Osteocyte (in vitro differentiated cells): ENCODE measurements around the gene CHST11. TPM values are rescaled to one million over a fixed set of nuclear protein-coding genes. Genes with fewer than 3 reads are reported as not detected.

Source experiments
- DNase-seq: peaks from one replicate; pipeline ENCODE4 v3.0.0; 2021; ENCODE audit warnings: mixed read lengths; ENCODE audit not compliant: unreplicated experiment; ENCODE audit errors: extremely low spot score
- H3K27ac Mint-ChIP-seq: one replicate; pipeline ENCODE4 v1.8.0; 2021; ENCODE audit warnings: mild to moderate bottlenecking, mixed read lengths; ENCODE audit not compliant: unreplicated experiment
- H3K27me3 Mint-ChIP-seq: one replicate; pipeline ENCODE4 v1.8.0; 2021; ENCODE audit warnings: mixed read lengths; ENCODE audit not compliant: unreplicated experiment
- H3K36me3 Mint-ChIP-seq: one replicate; pipeline ENCODE4 v1.8.0; 2021; ENCODE audit warnings: mixed read lengths; ENCODE audit not compliant: unreplicated experiment
- H3K4me1 Mint-ChIP-seq: one replicate; pipeline ENCODE4 v1.8.0; 2021; ENCODE audit warnings: mixed read lengths; ENCODE audit not compliant: unreplicated experiment
- H3K4me3 Mint-ChIP-seq: one replicate; pipeline ENCODE4 v1.8.0; 2021; ENCODE audit warnings: mild to moderate bottlenecking, moderate library complexity, mixed read lengths; ENCODE audit not compliant: unreplicated experiment
- H3K9me3 Mint-ChIP-seq: one replicate; pipeline ENCODE4 v1.8.0; 2021; ENCODE audit warnings: mixed read lengths; ENCODE audit not compliant: unreplicated experiment
- total RNA-seq: library from RNA; stranded (reverse); gene quantifications from 2 replicates; pipeline ENCODE4 v1.2.1, GENCODE V29; 2021
- TF ChIP-seq, protein P1 (sequence below): fragments of 200-600 bp; sonication (generic); IDR thresholded peaks from 2 replicates; pipeline ENCODE4 v1.5.0; 2021; ENCODE audit warnings: antibody characterized with exemption, mild to moderate bottlenecking, moderate library complexity

CHST11 gene
- total RNA-seq, 1 donor from 2014 or later = 7.5 TPM

DNA sequence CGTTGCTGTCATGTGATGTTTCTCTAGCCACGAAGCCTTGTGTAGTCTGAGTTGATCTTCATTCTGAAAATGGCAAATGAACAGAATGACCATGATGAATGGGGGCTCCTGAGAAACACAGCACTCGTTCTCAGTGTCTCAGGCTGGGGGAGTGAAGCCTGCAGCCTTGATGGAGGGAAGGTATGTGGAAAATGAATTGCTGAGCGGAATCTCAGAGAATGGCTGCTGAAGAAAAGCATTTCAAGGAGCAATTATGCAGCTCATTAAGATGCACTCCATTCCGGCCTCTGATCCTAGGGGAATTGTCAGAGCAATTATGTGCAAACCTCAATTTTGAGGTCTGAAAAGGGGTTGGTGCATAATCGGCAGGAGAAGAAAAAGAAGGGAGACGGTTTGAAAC lies 167.1 kb downstream of the CHST11 start:
- Mint-ChIP-seq H3K27me3 (no peaks in the 10 kb centered on the region), H3K4me3 (no peak overlapping the region), H3K4me1 (peaks cover 12% of the 10 kb centered on the region), H3K9me3 (no peaks in the 10 kb centered on the region), H3K27ac (no peak overlapping the region), H3K36me3 (no peaks in the 10 kb centered on the region)
- TF ChIP-seq, protein P1, sequence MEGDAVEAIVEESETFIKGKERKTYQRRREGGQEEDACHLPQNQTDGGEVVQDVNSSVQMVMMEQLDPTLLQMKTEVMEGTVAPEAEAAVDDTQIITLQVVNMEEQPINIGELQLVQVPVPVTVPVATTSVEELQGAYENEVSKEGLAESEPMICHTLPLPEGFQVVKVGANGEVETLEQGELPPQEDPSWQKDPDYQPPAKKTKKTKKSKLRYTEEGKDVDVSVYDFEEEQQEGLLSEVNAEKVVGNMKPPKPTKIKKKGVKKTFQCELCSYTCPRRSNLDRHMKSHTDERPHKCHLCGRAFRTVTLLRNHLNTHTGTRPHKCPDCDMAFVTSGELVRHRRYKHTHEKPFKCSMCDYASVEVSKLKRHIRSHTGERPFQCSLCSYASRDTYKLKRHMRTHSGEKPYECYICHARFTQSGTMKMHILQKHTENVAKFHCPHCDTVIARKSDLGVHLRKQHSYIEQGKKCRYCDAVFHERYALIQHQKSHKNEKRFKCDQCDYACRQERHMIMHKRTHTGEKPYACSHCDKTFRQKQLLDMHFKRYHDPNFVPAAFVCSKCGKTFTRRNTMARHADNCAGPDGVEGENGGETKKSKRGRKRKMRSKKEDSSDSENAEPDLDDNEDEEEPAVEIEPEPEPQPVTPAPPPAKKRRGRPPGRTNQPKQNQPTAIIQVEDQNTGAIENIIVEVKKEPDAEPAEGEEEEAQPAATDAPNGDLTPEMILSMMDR = no peak
- no peak for DNase-seq

DNA sequence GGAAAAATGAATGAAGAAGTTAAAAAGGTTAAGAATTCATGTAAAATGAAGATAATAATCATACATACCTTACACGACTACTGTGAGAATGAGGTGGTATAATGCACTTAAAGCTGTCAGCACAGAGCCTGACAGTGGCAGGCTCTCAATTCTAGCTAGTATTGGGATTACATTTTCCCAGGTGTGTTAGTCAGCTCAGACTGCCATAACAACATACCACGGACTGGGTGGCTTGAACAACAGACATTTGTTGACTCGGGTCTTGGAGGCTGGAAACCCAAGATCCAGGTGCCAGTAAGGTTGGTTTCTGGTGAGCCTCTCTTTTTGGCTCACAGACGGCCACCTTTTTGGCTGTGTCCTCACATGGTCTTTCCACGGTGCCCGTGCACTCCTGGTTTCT lies 167.8 kb downstream of the CHST11 start:
- no peaks in the 10 kb centered on the region for H3K36me3 Mint-ChIP-seq
- no peak overlapping the region for H3K27ac Mint-ChIP-seq
- no peaks in the 10 kb centered on the region for H3K9me3 Mint-ChIP-seq
- H3K27me3 Mint-ChIP-seq = no peaks in the 10 kb centered on the region
- DNase-seq = no peak
- H3K4me3 Mint-ChIP-seq = no peak overlapping the region
- peaks cover 12% of the 10 kb centered on the region for H3K4me1 Mint-ChIP-seq
- TF ChIP-seq, protein P1 = no peak

DNA sequence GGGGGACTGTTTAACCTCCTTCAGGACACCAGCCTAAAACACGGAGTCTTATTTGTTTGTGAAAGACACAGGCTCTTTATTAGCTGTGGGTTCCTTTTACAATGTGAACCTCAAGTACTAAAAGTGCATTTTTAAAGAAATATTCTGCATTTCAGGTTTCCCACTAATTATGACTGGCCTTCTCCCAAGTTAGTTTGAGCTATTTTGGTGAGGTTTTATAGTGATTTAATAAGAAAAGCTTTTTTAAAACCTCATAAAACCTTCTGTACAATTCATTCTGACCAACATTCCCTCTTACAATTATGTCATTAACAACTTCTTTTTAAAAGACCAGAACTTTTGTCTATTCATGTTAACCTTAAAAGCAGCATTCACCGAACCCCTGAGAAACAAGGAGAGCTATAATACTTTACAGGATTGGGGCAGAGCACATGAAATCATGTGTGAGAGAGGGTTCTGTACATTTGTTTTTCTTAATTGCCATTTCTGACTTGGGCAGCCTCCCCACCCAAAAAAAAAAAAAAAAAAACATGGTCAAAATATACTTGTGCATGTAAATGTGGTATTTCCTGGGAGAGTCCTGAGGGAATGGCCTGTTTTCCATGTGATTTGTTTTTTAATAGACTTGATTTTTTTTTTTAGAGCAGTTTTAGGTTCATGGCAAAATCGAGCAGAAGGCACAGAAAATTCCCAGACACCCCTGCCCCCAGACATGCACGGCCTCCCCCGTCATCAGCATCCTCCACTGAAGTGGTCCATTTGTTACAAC lies 169.5 kb downstream of the CHST11 start:
- H3K27me3 Mint-ChIP-seq = no peaks in the 10 kb centered on the region
- H3K27ac Mint-ChIP-seq = no peak overlapping the region
- no peaks in the 10 kb centered on the region for H3K9me3 Mint-ChIP-seq
- H3K4me1 Mint-ChIP-seq = peaks cover 12% of the 10 kb centered on the region
- no peak for DNase-seq
- TF ChIP-seq, protein P1 = no peak
- H3K4me3 Mint-ChIP-seq = no peak overlapping the region
- H3K36me3 Mint-ChIP-seq = no peaks in the 10 kb centered on the region

- Mint-ChIP-seq H3K27me3 (no peaks in the 10 kb centered on the region), H3K9me3 (no peaks in the 10 kb centered on the region), H3K36me3 (no peaks in the 10 kb centered on the region), H3K4me3 (no peak overlapping the region), H3K4me1 (peaks cover 12% of the 10 kb centered on the region), H3K27ac (no peak overlapping the region)
- TF ChIP-seq, protein P1 = no peak
- no peak for DNase-seq
These were observed 170.7 kb downstream of the CHST11 start for GRCh38 chr12:104627231-104627989.
